Activated gamma-delta T cell (primary cell): Measurements from ENCODE around the gene FRS3.
A peak's percentile ranks its signal among the peaks of the same experiment; 100 is the strongest.

Experiments used
- DNase-seq: peaks from one replicate; lab custom pipeline; 2025; lab: John Stamatoyannopoulos, UW

The FRS3 gene

DNA sequence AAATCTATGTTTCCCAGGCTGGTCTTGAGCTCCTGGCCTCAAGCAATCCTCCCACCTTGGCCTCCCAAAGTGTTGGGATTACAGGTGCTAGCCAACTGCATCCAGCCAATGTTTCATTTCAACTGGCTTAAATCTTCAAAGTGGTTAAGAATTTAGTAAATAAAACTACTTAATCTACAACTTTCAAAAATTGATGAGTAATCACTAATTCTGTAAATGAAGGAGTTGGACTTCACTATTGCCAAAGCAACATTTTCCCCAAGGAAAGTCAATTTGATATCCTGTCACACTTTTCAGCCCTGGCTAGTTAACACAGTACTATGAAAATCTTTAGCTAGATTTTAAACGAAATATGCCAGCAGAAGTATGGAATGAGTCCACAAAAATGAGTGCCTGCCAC, 11.6 kb upstream of the FRS3 start:
- DNase-seq = no peak

DNA sequence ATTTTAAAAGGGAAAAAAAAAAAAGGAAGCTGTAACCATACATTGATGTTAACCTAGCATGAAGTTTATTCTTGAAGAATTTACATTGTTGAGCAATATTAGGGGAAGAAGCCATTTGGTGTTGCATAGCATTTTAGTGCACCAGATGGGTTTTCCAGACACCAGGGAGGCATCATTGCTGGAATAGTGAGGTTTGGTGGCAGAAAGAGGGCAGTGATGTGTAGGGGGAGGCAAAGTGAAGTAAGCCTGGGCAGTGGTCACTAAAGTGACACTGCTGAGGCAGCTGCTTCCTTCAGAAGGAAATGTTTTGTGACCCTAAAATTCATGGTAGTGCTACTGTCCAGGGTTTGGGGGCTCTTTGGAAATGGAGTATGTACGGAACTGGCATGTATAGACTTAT, 10.3 kb upstream of the FRS3 start:
- no peak for DNase-seq

GRCh38 chr6:41789390-41789724, 9.7 kb upstream of the FRS3 start:
- DNase-seq = no peak

- DNase-seq = peak; percentile 86
Measured at GRCh38 chr6:41787219-41787917, 7.7 kb upstream of the FRS3 start, which contains the start of gene TOMM6. TSS of gene TOMM6 (plus strand) at chr6:41787694. CDS start at chr6:41787698, 4 bp downstream.

GRCh38 chr6:41786451-41787218, 6.9 kb upstream of the FRS3 start:
- DNase-seq = peak; percentile 76

DNA sequence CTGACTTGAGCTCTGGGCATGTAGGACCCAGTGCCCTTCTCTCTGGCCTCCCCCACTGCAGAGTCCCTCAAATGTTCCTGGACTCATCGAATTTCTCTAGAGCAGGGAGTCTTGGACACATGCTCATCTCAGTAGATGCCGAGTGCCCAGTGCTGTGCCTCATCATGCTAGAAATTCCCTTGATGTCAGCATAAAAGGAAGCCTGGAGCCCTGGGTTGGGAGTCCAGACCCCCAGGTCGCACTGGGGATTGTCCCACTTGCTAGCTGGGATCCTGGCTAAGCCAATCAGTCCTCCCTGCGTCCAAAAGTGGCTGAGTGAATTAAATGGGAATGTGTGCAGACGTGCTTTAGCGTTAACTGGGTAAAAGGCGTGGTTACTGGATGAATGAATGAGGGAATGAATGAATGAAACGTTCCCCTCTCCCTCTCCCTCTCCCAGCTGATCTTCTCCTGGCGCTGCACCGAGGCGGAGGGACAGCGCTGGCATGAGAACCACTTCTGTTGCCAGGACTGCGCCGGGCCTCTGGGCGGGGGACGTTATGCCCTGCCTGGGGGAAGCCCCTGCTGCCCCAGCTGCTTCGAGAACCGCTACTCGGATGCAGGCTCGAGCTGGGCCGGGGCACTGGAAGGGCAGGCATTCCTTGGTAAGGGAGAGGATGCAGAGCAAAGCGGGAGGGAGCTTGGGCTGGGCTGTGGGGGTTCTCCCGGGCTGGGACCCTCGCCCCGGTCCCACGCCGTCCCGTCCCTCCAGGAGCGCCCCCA, 6.2 kb upstream of the FRS3 start:
- DNase-seq = no peak

GRCh38 chr6:41785254-41785653, 5.6 kb upstream of the FRS3 start:
- DNase-seq = no peak

DNA sequence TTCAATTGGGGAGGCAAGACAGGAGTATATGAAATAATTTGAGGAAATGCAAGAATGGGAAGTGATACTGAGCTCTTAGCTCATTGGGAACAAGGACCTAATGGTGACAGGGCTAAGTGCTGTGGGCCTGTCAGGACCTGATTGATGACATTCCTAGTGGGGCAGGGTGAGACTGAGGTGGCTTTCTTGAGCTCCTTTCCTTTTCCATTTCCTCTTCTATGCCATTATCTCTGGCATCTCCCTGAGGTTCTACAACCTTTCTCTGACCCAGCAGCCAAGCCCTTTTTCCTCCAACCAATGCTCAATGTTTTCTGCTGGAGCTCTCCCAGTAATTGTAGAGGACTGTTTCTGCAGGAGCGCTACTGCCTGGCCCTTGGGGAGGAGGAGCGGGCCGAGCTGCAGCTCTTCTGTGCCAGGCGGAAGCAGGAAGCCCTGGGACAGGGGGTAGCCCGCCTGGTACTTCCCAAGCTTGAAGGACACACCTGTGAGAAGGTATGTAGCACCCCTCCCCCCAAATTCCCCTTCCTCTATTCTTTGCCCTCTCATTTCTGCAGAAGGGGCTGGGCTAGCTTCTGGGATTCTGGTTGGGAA, 5.0 kb upstream of the FRS3 start:
- no peak for DNase-seq

GRCh38 chr6:41783106-41783780, 3.5 kb upstream of the FRS3 start:
- no peak for DNase-seq

GRCh38 chr6:41781366-41781730, 1.6 kb upstream of the FRS3 start:
- no peak for DNase-seq

DNA sequence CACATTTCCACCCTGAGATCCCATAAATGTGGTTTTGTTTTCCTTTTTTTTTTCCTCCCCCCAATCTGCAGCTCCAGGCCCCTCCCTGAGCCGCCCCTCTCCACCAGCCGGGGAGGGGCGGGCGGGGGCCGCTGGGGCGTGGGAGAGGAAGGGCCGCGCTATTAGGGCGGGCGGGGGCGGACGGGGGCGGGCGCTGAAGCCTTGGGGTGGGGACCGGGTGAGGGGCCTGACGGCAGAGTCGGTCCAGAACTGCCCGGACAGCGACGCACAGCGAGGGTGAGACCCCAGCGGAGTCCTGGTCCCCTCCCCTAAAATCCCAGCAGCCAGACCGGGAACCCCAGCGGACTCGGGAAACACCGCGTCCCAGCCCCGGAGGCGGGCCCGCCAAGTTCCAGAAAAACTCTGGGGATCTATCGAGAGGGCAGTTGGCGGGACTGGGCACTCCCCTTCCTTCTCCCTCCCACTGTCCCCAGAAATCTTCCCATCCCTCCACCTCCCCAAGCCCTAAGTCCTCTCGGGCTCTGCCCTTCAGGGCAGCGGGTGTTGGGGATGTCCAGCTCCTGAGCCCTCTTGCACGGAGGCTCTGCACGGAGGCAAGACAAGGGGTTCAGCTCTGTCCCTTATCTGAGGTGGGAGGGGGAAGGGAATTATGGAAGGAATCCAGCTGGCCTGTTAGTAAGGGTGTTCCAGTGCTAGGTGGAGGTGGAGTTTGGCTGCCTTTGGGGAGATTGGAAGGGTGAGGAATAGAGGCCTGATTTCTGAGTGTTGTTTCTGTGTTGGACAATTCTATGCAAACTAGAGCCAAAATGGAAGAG, 1.1 kb upstream of the FRS3 start, which contains the start of gene PRICKLE4:
PRICKLE4 (plus strand) TSS at position 232 of the 815 bp plus-strand sequence. CDS start 2,692 bp downstream, outside the sequence.
- no peak for DNase-seq

- no peak for DNase-seq
Measured at GRCh38 chr6:41779336-41779735, 364 bp downstream of the FRS3 start.

GRCh38 chr6:41778895-41779294, 805 bp downstream of the FRS3 start:
- DNase-seq = no peak

- DNase-seq = no peak
Measured at GRCh38 chr6:41777551-41778285, 2.0 kb downstream of the FRS3 start.

DNA sequence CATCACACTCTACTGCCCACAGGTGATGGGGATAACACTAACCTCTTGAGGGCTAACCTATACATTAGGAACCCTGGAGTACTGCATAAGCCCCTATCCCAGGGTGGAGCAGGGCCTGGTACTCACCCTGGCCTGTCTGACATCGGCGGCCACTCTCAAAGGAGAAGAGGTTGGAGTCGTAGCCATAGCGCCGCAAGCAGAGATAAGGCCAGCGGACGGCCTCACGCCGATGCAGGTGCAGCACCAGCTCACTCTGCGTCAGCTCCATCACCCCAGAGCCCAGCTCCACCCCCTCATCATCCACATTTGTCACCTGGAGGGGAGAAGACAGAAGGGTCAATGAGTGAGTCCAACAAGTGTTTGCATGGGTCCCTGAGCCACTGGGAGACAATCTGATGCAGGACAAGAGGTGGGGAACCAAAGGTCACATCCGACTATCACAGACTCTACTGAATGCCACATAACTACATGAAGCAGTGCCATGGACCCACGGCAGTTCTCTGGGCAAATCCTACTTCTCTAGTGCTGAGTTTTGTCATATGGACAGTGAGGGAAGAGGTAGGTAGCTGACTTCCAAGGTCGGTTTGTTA, 4.3 kb downstream of the FRS3 start:
- DNase-seq = no peak

- no peak for DNase-seq
Measured at GRCh38 chr6:41774841-41775240, 4.9 kb downstream of the FRS3 start.

- no peak for DNase-seq
Measured at GRCh38 chr6:41771058-41771983, 8.4 kb downstream of the FRS3 start.

- no peak for DNase-seq
Measured at GRCh38 chr6:41770381-41771057, 9.2 kb downstream of the FRS3 start.
